NCI-H1048 (cell line): ENCODE results near the gene PLXNA2.

Experiments used
- DNase-seq: peaks from one replicate; lab custom pipeline; 2025; lab: John Stamatoyannopoulos, UW

PLXNA2 gene

GRCh38 chr1:208137193-208137592, 107.0 kb downstream of the PLXNA2 start:
- DNase-seq: peak; percentile 27

- DNase-seq: no peak
Observed at GRCh38 chr1:208136459-208137182, 107.6 kb downstream of the PLXNA2 start.

GRCh38 chr1:208135354-208135753, 108.8 kb downstream of the PLXNA2 start:
- DNase-seq: no peak

GRCh38 chr1:208134491-208134890, 109.7 kb downstream of the PLXNA2 start:
- DNase-seq: no peak

GRCh38 chr1:208133355-208133754, 110.8 kb downstream of the PLXNA2 start:
- DNase-seq: no peak

GRCh38 chr1:208132287-208132882, 111.8 kb downstream of the PLXNA2 start:
- peak; percentile 46 for DNase-seq

- DNase-seq: no peak
Observed at GRCh38 chr1:208131621-208132286, 112.4 kb downstream of the PLXNA2 start.

GRCh38 chr1:208129487-208129886, 114.7 kb downstream of the PLXNA2 start:
- no peak for DNase-seq

- no peak for DNase-seq
Observed at GRCh38 chr1:208129060-208129459, 115.1 kb downstream of the PLXNA2 start.

GRCh38 chr1:208127792-208128529, 116.2 kb downstream of the PLXNA2 start:
- no peak for DNase-seq

GRCh38 chr1:208127284-208127683, 116.9 kb downstream of the PLXNA2 start:
- no peak for DNase-seq

- DNase-seq: no peak
Observed at GRCh38 chr1:208126108-208126507, 118.1 kb downstream of the PLXNA2 start.

- DNase-seq: no peak
Observed at GRCh38 chr1:208122612-208123358, 121.4 kb downstream of the PLXNA2 start.

GRCh38 chr1:208121813-208122364, 122.3 kb downstream of the PLXNA2 start:
- no peak for DNase-seq

GRCh38 chr1:208120431-208120790, 123.8 kb downstream of the PLXNA2 start:
- no peak for DNase-seq

GRCh38 chr1:208118841-208119606, 125.2 kb downstream of the PLXNA2 start:
- no peak for DNase-seq

- no peak for DNase-seq
Observed at GRCh38 chr1:208118306-208118705, 125.9 kb downstream of the PLXNA2 start.

- DNase-seq: no peak
Observed at GRCh38 chr1:208117826-208118225, 126.4 kb downstream of the PLXNA2 start.

GRCh38 chr1:208117409-208117808, 126.8 kb downstream of the PLXNA2 start:
- no peak for DNase-seq

GRCh38 chr1:208115924-208116640, 128.1 kb downstream of the PLXNA2 start:
- DNase-seq: no peak
